Stimulated activated CD4-positive, alpha-beta T cell treated with anti-CD3 and anti-CD28 coated beads, Interleukin-2, amount 100 ng/mL, for 48 hours (primary cell): ENCODE results near the gene MAP4K4.

Source experiments
- DNase-seq, 2 donors: peaks; one replicate each; pipeline ENCODE4 v3.0.0-alpha.2; 2020

MAP4K4 gene

DNA sequence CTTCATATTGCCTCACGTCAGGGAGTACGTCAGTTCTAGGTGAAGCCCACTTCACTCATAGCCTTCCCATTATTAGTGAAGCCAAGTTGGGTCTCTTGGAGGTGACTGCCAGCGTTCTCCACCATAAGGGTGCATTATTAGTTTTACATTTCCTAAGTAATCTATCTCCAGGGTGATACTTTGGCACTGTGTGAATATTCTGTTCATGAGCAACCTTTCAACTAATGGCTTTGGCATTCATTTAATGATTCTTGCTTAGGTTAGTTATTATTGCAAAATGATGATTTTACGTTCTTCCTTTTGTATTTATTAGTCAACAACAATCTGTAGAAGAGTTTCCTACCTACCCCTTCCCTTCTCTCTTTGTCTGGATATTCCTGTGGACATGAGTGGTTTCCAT, 97.5 kb downstream of the MAP4K4 start:
- no peak for DNase-seq

GRCh38 chr2:101796825-101797600, 99.5 kb downstream of the MAP4K4 start:
- no peak for DNase-seq

DNA sequence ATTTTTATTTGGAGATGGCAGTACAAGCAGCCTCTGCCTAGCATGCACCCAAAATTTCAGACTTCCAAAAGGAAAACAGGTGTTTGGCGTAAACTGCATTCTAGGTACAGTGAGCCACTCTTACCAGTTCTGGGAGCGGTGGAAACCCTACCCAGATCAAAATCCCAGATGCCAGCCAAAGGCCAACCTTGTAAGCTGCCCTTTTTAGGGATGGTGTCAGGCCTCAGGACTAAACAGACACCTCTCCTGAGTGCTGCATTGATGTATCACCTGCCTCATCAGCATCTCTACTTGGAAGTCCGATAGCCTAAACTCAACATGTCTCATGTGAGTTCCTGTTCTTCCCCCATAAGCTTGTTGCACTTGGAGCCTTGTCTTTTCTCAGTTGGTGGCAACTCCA, 104.0 kb downstream of the MAP4K4 start:
- no peak for DNase-seq

- DNase-seq, result no peak
Observed at GRCh38 chr2:101802329-101802728, 104.8 kb downstream of the MAP4K4 start.

DNA sequence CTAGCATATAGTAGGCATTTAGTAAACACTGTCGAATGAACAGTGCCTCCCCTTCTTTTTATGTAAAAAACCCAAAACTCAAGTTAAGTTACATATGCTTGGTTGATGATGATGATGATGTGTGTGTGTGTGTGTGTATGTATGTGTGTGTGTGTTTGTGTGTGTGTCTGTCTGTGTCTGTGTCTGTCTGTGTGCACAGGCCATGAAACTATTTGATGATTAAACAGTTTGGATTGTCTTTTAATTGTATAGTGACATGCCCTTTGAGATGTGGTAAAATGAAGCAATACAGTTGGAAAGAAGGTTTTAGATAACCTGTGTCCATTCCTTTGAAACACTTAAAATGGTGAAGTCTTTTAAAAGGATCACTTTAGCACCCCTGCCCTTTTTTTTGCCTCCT, 105.6 kb downstream of the MAP4K4 start:
- no peak for DNase-seq

DNA sequence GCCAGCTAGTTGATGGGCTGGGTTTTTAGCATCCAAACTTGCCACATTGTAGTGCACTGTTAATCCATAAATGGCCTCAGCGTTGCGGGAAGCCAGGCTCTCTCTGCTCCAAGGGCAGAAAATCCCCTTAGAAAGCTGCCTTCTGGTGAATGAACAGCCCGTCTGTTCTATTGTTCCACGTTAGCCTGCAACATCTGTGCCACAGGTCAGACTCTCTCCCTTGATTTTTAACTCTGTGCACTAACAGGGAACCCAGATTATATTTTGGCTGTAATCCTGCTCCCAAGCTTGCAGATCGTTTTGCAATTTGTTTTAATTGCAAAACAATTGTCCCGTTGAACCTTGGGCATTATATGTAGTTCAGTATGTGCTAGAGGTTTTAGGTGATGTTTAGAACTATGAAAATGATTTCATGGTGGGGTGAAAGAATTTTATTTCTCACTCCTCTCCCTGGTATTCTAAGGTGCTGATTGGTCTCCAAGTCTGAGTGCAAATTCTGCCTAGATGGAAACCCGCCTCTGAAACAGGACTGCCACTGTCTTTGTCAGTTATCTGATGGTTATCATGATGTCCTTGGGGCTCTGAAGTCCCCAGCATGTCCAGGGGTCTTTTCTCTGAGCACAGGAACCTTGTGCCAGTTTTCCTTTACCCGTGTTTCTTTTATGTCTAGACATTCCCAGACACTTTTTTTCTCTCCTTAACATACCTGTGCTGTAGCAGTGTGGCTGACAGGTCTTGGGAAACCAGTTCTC, 106.6 kb downstream of the MAP4K4 start:
- no peak for DNase-seq

- DNase-seq, result no peak
Observed at GRCh38 chr2:101805152-101806088, 107.9 kb downstream of the MAP4K4 start.

GRCh38 chr2:101806123-101806522, 108.6 kb downstream of the MAP4K4 start:
- DNase-seq, result no peak

- DNase-seq, result no peak
Observed at GRCh38 chr2:101806701-101807100, 109.2 kb downstream of the MAP4K4 start.

GRCh38 chr2:101807242-101807641, 109.7 kb downstream of the MAP4K4 start:
- DNase-seq, result no peak

GRCh38 chr2:101808006-101808562, 110.6 kb downstream of the MAP4K4 start:
- no peak for DNase-seq

- DNase-seq, result no peak
Observed at GRCh38 chr2:101809698-101810097, 112.2 kb downstream of the MAP4K4 start.

DNA sequence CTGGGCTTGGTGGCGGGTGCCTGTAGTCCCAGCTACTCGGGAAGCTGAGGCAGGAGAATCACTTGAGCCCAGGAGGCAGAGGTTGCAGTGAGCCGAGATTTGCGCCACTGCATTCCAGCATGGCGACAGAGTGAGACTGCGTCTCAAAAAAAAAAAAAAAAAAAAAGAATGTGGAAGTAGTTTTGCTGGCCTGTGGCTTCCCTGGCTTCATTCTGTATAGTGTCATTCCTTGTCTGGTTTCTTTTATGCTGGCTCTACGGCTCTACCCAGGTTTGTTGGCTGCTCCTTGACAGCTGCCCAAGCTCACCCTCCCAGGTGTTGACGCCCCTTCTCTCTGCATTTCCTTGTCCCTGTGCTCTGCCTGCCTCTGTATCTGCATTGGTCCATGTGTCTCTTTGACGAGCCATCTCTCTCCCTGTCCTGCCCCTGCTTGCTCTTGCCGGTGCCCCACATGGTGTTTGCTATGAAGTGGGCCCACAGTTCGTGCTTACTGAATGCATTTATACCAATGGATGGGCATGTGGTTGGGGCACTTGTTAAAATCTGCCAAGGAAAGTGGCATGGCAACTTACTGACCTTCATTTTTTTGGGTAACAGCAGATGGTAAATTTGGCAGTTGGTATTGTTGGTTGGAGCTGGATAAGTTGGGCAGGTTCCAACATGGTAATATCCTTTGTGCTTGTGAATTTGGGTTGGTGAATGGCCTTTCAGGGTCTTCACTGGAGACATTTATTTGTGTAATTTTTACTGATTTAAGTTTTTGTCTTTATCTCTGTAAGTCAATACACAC, 113.9 kb downstream of the MAP4K4 start:
- DNase-seq, result no peak

DNA sequence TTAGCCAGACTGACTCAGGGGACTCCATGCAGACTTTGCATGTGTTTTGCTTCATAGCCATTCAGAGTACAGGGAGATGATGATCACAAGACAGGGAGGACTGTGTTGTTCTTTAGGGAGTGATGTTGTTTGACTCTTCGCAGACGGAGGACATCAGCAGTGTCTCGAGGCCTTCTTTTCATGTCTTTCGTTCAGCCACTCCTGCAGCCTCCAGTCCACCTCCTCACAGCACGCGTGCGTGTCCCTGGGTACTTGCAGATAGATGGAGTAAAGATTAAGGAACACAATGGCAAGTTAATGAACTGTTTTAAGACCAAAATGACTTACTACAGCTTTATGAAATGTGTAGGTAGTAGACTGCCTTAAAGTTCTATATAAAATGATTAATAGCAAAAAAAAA, 114.7 kb downstream of the MAP4K4 start:
- DNase-seq, result no peak

GRCh38 chr2:101814752-101815151, 117.2 kb downstream of the MAP4K4 start:
- DNase-seq, result no peak

GRCh38 chr2:101815154-101815553, 117.6 kb downstream of the MAP4K4 start:
- no peak for DNase-seq

GRCh38 chr2:101815739-101816391, 118.4 kb downstream of the MAP4K4 start:
- DNase-seq, result no peak

DNA sequence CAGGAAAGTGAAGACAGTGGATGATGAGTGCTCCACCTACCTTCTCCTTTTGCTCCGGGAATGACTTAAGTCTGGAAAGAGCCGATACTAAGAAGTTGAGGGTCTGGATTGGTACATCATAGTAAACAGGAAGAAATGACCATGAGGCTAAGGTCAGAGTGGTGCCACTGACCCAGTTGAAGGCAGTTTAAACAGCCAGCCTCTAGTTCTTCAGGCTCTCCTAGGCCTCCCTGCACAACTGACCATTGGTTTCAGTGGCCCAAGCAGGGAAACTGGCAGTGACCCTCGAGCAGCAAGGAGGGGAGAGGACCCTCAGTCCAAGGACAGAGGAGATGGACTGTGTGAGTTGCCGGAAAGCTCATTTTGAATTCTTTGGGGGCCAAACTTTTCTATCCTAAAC, 119.1 kb downstream of the MAP4K4 start:
- DNase-seq, result no peak

DNA sequence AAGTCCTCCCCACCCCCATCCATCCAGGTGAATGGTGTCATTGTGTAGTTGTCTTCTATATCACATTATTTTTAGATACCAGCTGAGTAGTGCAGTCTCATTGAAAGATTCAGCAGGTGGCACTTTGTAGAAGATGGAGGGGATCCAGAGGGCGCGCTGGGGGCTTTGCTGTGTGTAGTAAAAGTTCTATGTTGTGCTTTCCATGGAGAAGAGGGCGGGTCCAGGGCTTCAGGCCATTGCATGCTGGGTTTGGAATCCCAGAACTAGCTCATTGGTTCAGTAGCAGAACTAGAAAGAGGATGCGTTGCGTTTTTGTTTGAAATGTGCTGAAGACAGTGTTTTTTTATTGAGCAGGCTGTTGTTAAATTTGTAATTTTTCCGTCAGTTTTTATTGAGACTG, 120.0 kb downstream of the MAP4K4 start:
- no peak for DNase-seq

DNA sequence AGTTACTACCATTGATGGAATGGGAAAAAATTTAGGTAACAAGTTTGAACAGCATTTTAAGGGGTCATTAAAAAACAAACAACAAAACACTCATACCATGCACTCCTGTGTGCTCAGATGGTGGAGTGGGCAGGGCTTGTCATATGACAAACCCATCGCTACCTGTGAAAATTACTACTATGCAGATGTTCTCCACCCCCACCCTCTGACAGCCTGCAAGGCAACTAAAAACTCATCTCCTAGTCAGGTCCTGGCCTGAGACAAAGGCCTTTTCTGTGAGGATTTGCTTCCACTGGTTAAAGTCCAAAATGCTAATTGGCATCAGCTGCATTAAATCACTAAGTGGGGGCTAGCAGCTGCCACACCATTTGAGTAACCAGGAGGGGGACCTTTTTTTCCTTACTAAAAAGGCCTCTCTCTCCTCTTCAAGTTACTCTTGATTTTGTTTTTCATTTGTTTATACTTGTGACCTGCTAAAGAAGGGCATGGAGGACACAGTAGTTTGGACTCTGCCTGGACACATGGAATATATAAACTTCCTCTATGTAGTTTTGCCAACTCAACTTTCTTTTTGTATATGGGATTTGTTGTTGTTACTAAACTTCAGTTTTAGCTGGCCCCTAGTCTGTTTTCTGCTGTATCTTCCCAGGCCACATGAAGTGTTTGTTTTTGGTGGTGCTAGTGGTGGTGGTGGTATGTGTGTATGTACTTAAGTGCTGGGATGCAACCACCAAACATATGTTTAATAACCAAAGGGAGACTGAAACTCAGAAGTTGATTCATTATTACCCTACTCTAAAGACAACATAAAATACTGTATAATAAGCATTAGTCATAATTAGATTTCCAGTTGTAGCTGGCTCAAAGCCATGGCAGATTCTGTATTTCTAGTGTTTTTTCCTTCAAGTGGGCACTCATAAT, 121.3 kb downstream of the MAP4K4 start:
- DNase-seq, result no peak
